GM10248 (cell line): Measurements from ENCODE around the gene EIF2B5.
"Not testable (repeated sequence)": the region's sequence is repeated elsewhere in the genome, so short reads cannot be mapped to it uniquely, and the experiment has no call there.

Source experiments
- CTCF ChIA-PET: fragments of 300-600 bp; sonication (Branson Sonifier 250); formaldehyde crosslinking; extraction: SDS; loops from one replicate; lab custom pipeline; 2021; ENCODE audit warnings: antibody characterized with exemption; lab: Yijun Ruan, JAX
- POLR2A ChIA-PET: fragments of 350-650 bp; sonication (Branson Sonifier 250); formaldehyde crosslinking; extraction: SDS; loops from one replicate; lab custom pipeline; 2020; ENCODE audit warnings: antibody characterized with exemption; lab: Yijun Ruan, JAX
- DNase-seq: peaks from one replicate; pipeline ENCODE4 v3.0.0; 2012; ENCODE audit errors: extremely low spot score
- TF ChIP-seq, protein P1 (sequence below): IDR thresholded peaks from 2 replicates; pipeline ENCODE4 v1.5.1; 2012; ENCODE audit warnings: mild to moderate bottlenecking, low read depth; ENCODE audit errors: extremely low read depth, missing control alignments, control extremely low read depth

EIF2B5 gene

DNA sequence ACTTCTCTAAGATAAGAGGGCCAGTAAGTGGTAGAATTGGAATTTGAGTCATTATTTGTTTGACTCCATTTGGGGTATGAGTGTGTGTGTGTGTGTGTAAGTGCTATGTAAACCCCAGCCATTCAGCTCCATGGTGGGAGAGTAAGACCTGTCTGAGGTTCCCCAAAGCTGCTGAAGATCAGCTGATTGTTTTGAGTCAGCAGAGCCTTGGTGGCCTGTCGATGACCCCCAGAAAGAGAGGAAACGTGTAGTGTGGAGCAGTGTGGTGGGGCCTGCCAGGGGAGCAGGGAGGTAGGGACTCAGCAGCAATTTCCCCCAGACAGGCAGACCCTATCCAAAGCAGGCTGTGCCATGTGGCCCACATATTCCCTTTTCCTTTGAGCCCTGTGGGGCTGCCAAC is 25.3 kb downstream of the EIF2B5 start:
- POLR2A ChIA-PET = no interaction called here
- peak; percentile 52 for DNase-seq
- CTCF ChIA-PET = interaction anchor here (0.8 to 2.8 kb wide), 5 partner anchors 9 to 67 kb away, joined by 3 to 11 read pairs (median 4); no protein-coding TSS in a partner anchor
- TF ChIP-seq, protein P1, sequence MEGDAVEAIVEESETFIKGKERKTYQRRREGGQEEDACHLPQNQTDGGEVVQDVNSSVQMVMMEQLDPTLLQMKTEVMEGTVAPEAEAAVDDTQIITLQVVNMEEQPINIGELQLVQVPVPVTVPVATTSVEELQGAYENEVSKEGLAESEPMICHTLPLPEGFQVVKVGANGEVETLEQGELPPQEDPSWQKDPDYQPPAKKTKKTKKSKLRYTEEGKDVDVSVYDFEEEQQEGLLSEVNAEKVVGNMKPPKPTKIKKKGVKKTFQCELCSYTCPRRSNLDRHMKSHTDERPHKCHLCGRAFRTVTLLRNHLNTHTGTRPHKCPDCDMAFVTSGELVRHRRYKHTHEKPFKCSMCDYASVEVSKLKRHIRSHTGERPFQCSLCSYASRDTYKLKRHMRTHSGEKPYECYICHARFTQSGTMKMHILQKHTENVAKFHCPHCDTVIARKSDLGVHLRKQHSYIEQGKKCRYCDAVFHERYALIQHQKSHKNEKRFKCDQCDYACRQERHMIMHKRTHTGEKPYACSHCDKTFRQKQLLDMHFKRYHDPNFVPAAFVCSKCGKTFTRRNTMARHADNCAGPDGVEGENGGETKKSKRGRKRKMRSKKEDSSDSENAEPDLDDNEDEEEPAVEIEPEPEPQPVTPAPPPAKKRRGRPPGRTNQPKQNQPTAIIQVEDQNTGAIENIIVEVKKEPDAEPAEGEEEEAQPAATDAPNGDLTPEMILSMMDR = no peak

DNA sequence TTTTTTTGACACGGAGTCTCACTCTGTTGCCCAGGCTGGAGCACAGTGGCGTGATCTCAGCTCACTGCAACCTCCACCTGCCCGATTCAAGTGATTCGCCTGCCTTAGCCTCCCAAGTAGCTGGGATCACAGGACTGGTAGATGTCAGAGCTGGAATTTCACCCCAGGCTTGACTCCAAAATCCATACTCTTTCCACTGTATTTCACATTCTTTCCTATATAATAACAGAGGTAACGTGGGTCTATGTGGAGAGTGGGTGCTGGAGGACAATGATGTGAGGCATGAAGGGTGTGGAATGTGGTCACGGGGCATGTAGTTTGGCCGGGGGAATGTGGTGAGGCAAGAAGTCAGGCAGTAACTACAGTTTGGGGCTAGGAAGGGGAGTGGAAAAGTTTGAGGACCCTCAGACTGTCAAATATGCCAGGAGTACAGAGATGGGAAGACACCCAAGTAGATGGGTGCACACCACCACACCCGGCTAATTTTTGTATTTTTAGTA is 27.5 kb downstream of the EIF2B5 start:
- CTCF ChIA-PET = interaction anchor here (1.7 kb wide), 1 partner anchor 11 kb away, joined by 8 read pairs; no protein-coding TSS in a partner anchor
- POLR2A ChIA-PET, DNase-seq: not testable (repeated sequence)

DNA sequence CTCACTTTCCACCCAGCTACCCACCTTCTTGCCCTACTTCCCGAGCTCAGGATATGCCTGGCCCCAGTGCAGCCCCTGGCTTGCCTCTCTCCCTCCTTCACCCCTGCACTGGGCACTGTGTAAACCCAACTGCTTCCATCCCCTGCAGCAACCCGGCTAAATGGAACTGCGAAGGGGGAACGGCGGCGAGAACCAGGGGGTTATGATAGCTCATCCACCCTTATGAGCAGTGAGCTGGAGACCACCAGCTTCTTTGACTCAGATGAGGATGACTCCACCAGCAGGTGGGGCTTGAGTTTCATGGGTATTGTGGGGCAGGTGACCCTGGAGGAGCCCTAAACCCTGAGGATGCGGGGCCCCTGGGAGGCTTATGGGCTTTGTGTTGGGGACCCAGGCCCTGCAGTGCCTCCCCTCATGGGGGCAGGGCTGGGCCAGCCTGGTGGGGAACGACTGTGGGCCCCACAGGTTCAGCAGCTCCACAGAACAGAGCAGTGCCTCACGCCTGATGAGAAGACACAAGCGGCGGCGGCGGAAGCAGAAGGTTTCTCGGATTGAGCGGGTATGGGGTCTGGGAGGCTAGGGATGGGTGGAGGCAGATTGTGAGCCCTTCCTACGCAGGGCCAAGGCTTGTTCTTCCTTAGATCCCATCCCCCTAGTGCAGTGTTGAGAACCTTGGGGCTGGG is 29.6 kb downstream of the EIF2B5 start:
- ChIA-PET POLR2A (no interaction called here), CTCF (interaction anchor here (0.7 to 0.8 kb wide), 2 partner anchors 63 to 272 kb away, joined by 3 read pairs; no protein-coding TSS in a partner anchor)
- no peak for DNase-seq
- TF ChIP-seq, protein P1 = no peak

DNA sequence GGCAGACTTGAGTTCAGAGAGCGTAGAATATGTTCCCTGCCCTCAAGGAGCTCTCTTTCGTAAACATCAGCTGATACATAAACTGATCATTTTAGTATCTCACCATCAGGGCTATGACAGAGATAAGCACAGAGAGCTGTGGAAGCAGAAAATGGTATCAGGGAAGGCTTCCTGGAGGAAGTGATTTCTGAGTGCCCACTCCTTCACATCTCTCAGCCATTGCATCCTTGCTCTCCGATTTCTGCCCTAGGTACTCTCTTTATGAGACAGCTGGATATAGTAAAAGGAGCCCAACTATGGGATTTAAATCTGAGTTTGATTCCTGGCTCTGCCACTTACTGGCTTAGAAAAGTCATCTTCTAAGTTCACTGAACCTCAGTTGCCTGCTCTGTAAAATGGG is 30.4 kb downstream of the EIF2B5 start:
- DNase-seq = no peak
- ChIA-PET CTCF (interaction anchor here (0.8 kb wide), 1 partner anchor 8 kb away, joined by 3 read pairs; no protein-coding TSS in a partner anchor), POLR2A (no interaction called here)
- TF ChIP-seq, protein P1 = no peak

DNA sequence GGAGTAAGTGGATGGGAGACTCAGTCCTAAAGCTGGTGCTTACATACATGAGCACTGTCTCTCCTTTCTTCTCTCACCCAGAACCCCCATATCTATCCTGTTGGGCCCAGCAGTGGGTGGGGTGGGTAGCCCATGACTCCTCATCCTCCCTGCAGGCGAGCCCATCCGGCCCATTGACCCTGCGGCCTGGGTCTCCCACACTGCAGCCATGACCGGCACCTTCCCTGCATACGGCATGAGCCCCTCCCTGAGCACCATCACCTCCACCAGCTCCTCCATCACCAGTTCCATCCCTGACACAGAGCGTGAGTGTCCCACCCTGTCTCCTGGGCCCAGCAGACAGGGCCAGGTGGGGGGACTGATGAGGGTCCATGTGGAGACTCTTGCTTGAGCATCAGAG is 31.5 kb downstream of the EIF2B5 start:
- TF ChIP-seq, protein P1 = no peak
- ChIA-PET CTCF (no interaction called here), POLR2A (no interaction called here)
- DNase-seq = no peak

DNA sequence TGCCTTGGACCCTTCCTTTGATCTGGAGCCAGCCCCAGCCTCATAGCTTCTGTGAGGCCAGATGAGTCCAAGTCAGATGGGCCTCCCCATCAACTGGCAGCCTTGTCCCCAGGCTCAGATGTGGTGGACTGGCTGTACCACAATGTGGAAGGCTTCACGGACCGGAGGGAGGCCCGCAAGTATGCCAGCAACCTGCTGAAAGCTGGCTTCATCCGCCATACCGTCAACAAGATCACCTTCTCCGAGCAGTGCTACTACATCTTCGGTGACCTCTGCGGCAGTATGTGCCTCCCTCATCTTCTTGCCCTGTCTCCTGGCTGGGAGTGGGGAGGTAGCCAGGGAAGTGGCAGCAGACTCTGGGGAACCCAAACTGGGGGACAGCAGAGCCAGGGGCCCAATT is 32.6 kb downstream of the EIF2B5 start:
- CTCF ChIA-PET = interaction anchor here (1.1 to 1.7 kb wide), 2 partner anchors 9 to 10 kb away, joined by 5 to 6 read pairs; no protein-coding TSS in a partner anchor
- POLR2A ChIA-PET = no interaction called here
- TF ChIP-seq, protein P1 = no peak
- DNase-seq = no peak
